Measurements from ENCODE around the gene EMC7. TPM values are rescaled to one million over a fixed set of nuclear protein-coding genes. Genes with fewer than 3 reads are reported as not detected.

Gene EMC7
- total RNA-seq, 1 experiment from 2014 or later = 79.6 TPM

DNA sequence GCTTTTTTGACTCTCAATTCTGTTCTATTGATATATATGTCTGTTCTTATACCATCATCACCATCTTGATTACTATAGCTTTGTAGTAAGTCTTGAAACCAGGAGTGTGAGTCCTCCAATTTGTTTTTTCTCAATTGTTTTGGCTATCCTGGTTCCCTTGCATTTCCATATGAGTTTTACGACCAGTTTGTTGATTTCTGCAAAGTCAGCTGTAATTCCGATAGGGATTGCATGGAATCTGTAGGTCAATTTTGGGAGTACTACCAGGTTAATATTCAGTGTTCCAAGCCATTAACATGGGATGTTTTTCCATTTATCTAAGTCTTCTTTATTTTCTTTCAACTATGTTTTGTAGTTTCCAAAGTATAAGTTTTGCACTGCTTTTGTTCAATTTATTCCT is 27.2 kb upstream of the EMC7 start:
- CTCF ChIA-PET = no interaction called here
- TSS peak; percentile 18 for BruUV-seq (replicated peaks)
- no peak for DNase-seq (ENCODE audit: low read depth, low spot score)
- no peaks in the 10 kb centered on the region for H3K9me3 ChIP-seq (ENCODE audit: control insufficient read depth, insufficient read depth, low read depth, low read length)
- no peak overlapping the region for H3K27ac ChIP-seq (ENCODE audit: low read length)
- in situ Hi-C loops (cut with HindIII; ENCODE audit: low pct_unique_long_range_greater_than_20kb, low sequenced_read_pairs) = no loop called here
- intact Hi-C loops (cut with micrococcal nuclease; ENCODE audit: unreplicated experiment) = no loop called here
- ATAC-seq = no peak
- POLR2A ChIA-PET = no interaction called here
- H3K36me3 ChIP-seq (ENCODE audit: control insufficient read depth, insufficient read depth, low read length) = no peaks in the 10 kb centered on the region
- no peak overlapping the region for H3K4me3 ChIP-seq (ENCODE audit: low read depth in 2 of 2, low read length in 2 of 2)
- no peaks in the 10 kb centered on the region for H3K4me1 ChIP-seq (ENCODE audit: control insufficient read depth, insufficient read depth, low read length)
- TF ChIP-seq POLR2AphosphoS5 (IDR thresholded peaks at IDR 0.05; ENCODE audit: low read depth, low read length) (no peak), SIN3A (IDR thresholded peaks at IDR 0.05; ENCODE audit: borderline replicate concordance, insufficient read depth, low read depth, low read length) (no peak), TCF7L2 (IDR thresholded peaks at IDR 0.05; ENCODE audit: low read depth, low read length) (no peak), REST (IDR thresholded peaks at IDR 0.05; ENCODE audit: insufficient read depth in 1 of 2, low read depth in 2 of 2, low read length in 1 of 2) (no peak)
- TF ChIP-seq, protein P1, sequence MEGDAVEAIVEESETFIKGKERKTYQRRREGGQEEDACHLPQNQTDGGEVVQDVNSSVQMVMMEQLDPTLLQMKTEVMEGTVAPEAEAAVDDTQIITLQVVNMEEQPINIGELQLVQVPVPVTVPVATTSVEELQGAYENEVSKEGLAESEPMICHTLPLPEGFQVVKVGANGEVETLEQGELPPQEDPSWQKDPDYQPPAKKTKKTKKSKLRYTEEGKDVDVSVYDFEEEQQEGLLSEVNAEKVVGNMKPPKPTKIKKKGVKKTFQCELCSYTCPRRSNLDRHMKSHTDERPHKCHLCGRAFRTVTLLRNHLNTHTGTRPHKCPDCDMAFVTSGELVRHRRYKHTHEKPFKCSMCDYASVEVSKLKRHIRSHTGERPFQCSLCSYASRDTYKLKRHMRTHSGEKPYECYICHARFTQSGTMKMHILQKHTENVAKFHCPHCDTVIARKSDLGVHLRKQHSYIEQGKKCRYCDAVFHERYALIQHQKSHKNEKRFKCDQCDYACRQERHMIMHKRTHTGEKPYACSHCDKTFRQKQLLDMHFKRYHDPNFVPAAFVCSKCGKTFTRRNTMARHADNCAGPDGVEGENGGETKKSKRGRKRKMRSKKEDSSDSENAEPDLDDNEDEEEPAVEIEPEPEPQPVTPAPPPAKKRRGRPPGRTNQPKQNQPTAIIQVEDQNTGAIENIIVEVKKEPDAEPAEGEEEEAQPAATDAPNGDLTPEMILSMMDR (IDR thresholded peaks at IDR 0.05) = no peak
- H3K27me3 ChIP-seq (ENCODE audit: control insufficient read depth, insufficient read depth, low read length) = no peaks in the 10 kb centered on the region

DNA sequence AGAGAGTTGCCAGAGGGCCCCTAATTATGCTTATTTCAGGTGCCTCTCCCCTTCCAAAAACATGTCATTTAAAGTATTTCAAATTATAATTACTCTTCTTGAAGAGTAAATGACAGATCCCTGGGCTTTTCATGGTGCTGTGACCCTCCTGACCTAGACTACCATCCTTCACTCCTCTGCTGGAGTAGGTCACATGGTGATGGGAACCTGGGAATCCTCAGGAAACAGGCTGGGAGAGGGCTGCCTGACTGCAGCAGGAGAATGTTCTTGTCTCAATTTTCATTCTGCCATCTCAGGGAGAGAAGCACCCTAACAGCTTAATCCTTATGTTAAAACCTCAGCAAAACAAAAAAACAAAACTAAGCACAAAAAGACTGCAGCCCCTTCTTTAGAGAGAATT is 24.9 kb upstream of the EMC7 start:
- intact Hi-C loops (cut with micrococcal nuclease; ENCODE audit: unreplicated experiment) = no loop called here
- in situ Hi-C loops (cut with HindIII; ENCODE audit: low pct_unique_long_range_greater_than_20kb, low sequenced_read_pairs) = no loop called here
- POLR2A ChIA-PET = no interaction called here

More for the DNA sequence above, 24.9 kb upstream of the EMC7 start:
- no peak overlapping the region for H3K27ac ChIP-seq (ENCODE audit: low read length)
- no peaks in the 10 kb centered on the region for H3K27me3 ChIP-seq (ENCODE audit: control insufficient read depth, insufficient read depth, low read length)
- H3K9me3 ChIP-seq (ENCODE audit: control insufficient read depth, insufficient read depth, low read depth, low read length) = no peaks in the 10 kb centered on the region
- no peak overlapping the region for H3K4me3 ChIP-seq (ENCODE audit: low read depth in 2 of 2, low read length in 2 of 2)
- no TSS peak for BruUV-seq (replicated peaks)
- CTCF ChIA-PET = no interaction called here
- TF ChIP-seq TCF7L2 (IDR thresholded peaks at IDR 0.05; ENCODE audit: low read depth, low read length) = no peak
- no peak for TF ChIP-seq REST (IDR thresholded peaks at IDR 0.05; ENCODE audit: insufficient read depth in 1 of 2, low read depth in 2 of 2, low read length in 1 of 2)
- TF ChIP-seq, protein P1 (IDR thresholded peaks at IDR 0.05) = no peak
- TF ChIP-seq SIN3A (IDR thresholded peaks at IDR 0.05; ENCODE audit: borderline replicate concordance, insufficient read depth, low read depth, low read length) = no peak
- no peak for TF ChIP-seq POLR2AphosphoS5 (IDR thresholded peaks at IDR 0.05; ENCODE audit: low read depth, low read length)
- ATAC-seq = no peak
- no peaks in the 10 kb centered on the region for H3K4me1 ChIP-seq (ENCODE audit: control insufficient read depth, insufficient read depth, low read length)
- no peak for DNase-seq (ENCODE audit: low read depth, low spot score)
- no peaks in the 10 kb centered on the region for H3K36me3 ChIP-seq (ENCODE audit: control insufficient read depth, insufficient read depth, low read length)
